Measurements from ENCODE around the gene SMIM13.

The SMIM13 gene

DNA sequence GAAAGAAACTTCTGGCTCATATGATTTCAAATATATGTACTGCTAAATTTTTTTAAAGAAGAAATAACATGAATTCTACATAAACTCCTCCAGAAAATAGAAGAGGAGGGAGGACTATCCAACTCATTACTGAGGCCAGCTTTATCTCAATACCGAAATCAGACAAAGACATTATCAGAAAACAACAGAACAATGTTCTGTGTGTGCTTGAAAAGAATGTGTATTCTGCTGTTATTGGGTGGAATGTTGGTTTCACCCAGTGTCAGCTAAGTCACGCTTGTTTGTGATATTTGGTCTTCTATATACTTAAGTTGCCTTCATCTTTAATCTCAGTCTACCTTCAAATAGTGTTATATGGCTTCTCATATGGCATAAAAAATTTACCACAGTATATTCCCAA lies 30.9 kb upstream of the SMIM13 start:
- Histone ChIP-seq H3K4me1 (ENCODE audit: control insufficient read depth, insufficient read depth, low read length, poor library complexity, severe bottlenecking) (no peaks in the 10 kb centered on the region), H3K27ac (ENCODE audit: insufficient read depth, low read length, poor library complexity, severe bottlenecking) (no peak overlapping the region), H3K9me3 (ENCODE audit: control insufficient read depth, low read length) (no peaks in the 10 kb centered on the region), H3K4me3 (ENCODE audit: insufficient read depth, low read depth, low read length, poor library complexity, severe bottlenecking) (no peak overlapping the region), H3K27me3 (replicated peaks; ENCODE audit: control insufficient read depth, insufficient read depth, low read length, poor library complexity, severe bottlenecking) (no peaks in the 10 kb centered on the region), H3K36me3 (ENCODE audit: control insufficient read depth, insufficient read depth, low read length) (no peaks in the 10 kb centered on the region)
- DNase-seq, result no peak

DNA sequence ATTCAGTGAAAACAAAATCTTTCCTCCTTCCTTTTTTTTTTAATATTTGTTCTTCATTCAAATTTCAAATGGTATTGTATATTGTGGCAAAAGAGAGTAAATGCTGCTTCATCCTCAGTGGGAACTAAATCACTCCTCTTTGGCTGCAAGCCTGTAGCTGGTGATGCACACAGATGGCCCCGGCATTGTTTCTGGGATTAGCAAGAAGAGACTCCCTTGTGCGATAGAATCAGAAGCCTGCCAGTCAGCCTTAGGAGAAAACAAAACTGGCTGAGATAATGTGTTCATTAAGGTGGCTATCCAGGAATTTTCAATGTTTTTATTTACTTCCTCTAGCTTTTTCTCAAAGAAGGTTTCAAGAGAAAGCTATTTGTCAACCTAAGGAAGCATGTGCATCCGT lies 28.8 kb upstream of the SMIM13 start:
- Histone ChIP-seq H3K27me3 (replicated peaks; ENCODE audit: control insufficient read depth, insufficient read depth, low read length, poor library complexity, severe bottlenecking) (no peaks in the 10 kb centered on the region), H3K27ac (ENCODE audit: insufficient read depth, low read length, poor library complexity, severe bottlenecking) (no peak overlapping the region), H3K4me3 (ENCODE audit: insufficient read depth, low read depth, low read length, poor library complexity, severe bottlenecking) (no peak overlapping the region), H3K9me3 (ENCODE audit: control insufficient read depth, low read length) (no peaks in the 10 kb centered on the region), H3K36me3 (ENCODE audit: control insufficient read depth, insufficient read depth, low read length) (no peaks in the 10 kb centered on the region), H3K4me1 (ENCODE audit: control insufficient read depth, insufficient read depth, low read length, poor library complexity, severe bottlenecking) (no peaks in the 10 kb centered on the region)
- no peak for DNase-seq

DNA sequence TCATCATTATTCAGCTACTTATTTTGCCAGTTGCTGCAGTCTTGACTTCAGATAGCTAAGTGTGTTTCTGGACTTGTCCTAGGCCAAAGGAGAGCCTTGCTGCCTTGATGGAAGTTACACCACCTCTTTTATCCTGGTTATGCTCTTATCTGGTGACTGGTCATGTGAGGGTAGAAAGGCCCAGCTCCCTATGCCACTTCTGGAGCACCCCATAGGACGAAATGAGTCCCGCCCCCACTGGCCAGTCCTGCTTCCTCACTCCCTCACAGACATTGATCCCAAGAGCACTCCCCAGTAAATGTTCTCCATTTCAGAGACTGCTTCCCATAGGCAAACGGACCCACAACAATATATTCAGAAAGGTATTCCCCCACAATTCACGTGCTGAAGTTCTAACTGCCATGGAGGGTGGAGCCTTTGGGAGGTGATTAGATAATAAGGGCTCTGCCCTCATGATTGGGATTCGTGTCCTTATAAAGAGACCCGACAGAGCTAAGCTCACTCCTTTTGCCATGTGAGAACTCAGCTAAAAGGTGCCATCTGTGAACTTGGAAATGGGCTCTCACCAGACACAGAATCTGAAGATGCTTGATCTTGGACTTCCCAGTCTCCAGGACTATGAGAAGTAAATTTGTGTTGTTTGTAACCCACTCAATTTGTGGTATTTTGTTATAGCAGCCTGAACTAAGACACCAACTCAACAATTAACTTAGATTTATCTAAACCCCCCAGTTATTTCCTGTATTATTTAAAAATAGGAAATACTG lies 28.0 kb upstream of the SMIM13 start:
- Histone ChIP-seq H3K4me3 (ENCODE audit: insufficient read depth, low read depth, low read length, poor library complexity, severe bottlenecking) (no peak overlapping the region), H3K36me3 (ENCODE audit: control insufficient read depth, insufficient read depth, low read length) (no peaks in the 10 kb centered on the region), H3K9me3 (ENCODE audit: control insufficient read depth, low read length) (no peaks in the 10 kb centered on the region), H3K27me3 (replicated peaks; ENCODE audit: control insufficient read depth, insufficient read depth, low read length, poor library complexity, severe bottlenecking) (no peaks in the 10 kb centered on the region), H3K4me1 (ENCODE audit: control insufficient read depth, insufficient read depth, low read length, poor library complexity, severe bottlenecking) (no peaks in the 10 kb centered on the region), H3K27ac (ENCODE audit: insufficient read depth, low read length, poor library complexity, severe bottlenecking) (no peak overlapping the region)
- no peak for DNase-seq

DNA sequence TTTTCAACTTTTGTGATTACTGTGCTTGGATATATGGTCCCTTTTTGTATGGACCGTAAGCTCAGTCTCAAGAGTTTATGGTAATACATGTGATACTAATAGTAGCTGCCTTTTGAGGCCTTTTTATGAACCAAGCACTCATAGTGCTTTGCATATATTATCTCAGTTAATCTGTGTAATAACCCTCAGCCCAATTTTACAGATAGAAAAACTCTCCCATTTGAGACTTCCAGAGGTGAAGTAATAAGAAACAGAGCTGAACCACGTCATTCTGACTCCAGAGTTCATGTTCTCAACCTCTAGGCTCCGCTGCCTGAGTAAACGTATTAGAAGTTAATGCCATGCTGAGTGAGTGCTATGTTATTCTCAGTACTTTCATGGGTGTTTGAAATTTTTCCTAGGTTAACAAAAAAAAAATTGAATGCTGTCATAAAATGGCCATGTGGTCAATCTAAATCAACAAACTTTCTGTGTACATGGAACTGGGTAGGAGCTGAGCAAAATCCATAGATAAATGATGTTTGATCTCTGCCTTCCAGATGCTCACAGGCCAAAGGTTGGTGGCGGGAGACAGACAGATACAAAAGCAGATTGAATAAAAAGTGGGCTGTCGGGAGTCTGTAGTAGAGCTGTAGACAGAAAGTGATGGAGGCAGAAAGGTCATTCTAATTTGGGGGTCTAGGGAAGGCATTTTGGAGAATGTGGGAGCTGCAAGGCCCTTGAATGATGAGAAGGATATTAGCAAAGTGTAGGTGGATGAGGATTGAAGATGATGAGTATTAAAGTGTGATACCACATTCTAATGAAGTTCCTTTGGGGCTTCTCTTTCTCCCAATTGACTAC lies 26.9 kb upstream of the SMIM13 start:
- Histone ChIP-seq H3K27me3 (replicated peaks; ENCODE audit: control insufficient read depth, insufficient read depth, low read length, poor library complexity, severe bottlenecking) (no peaks in the 10 kb centered on the region), H3K4me1 (ENCODE audit: control insufficient read depth, insufficient read depth, low read length, poor library complexity, severe bottlenecking) (no peaks in the 10 kb centered on the region), H3K27ac (ENCODE audit: insufficient read depth, low read length, poor library complexity, severe bottlenecking) (no peak overlapping the region), H3K36me3 (ENCODE audit: control insufficient read depth, insufficient read depth, low read length) (no peaks in the 10 kb centered on the region), H3K9me3 (ENCODE audit: control insufficient read depth, low read length) (no peaks in the 10 kb centered on the region), H3K4me3 (ENCODE audit: insufficient read depth, low read depth, low read length, poor library complexity, severe bottlenecking) (no peak overlapping the region)
- no peak for DNase-seq

DNA sequence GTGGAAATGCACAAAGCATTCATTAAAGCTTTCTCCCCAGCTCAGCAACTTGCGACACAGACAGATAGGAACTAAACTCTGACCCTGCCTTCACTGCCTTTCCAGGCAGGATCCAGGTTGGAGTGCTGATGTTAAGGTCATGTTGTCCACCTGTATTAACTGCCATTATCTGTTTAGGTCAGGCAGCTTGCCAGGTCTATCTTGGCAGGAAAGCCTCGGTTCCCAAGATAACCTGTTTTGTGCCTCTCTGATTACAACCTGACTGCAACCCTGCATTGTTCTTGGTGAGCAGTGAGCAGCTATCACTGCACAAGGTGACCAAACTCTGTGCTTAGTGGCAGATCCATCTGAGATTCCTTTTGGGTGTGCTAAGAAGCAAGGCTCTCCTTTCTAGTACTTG lies 26.3 kb upstream of the SMIM13 start:
- Histone ChIP-seq H3K27ac (ENCODE audit: insufficient read depth, low read length, poor library complexity, severe bottlenecking) (no peak overlapping the region), H3K27me3 (replicated peaks; ENCODE audit: control insufficient read depth, insufficient read depth, low read length, poor library complexity, severe bottlenecking) (no peaks in the 10 kb centered on the region), H3K4me1 (ENCODE audit: control insufficient read depth, insufficient read depth, low read length, poor library complexity, severe bottlenecking) (no peaks in the 10 kb centered on the region), H3K9me3 (ENCODE audit: control insufficient read depth, low read length) (no peaks in the 10 kb centered on the region), H3K4me3 (ENCODE audit: insufficient read depth, low read depth, low read length, poor library complexity, severe bottlenecking) (no peak overlapping the region), H3K36me3 (ENCODE audit: control insufficient read depth, insufficient read depth, low read length) (no peaks in the 10 kb centered on the region)
- DNase-seq, result no peak

DNA sequence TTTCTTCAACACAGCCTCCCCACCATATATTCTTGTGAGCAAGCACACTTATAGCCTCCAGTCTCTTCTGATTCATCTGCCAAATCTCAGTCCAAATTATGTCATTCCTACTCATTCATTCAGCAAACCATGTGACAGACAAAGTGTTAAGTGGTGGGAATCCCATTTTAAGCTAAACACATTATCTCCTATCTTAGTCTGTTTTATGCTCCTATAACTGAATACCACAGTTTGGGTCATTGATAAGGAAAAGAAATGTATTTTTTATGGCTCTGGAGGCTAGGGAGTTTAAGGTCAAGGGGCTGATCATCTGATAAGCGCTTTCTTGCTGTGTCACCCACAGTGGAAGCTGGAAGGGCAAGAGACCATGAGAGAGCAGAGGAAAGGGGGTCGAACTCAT lies 23.9 kb upstream of the SMIM13 start:
- Histone ChIP-seq H3K27ac (ENCODE audit: insufficient read depth, low read length, poor library complexity, severe bottlenecking) (no peak overlapping the region), H3K4me3 (ENCODE audit: insufficient read depth, low read depth, low read length, poor library complexity, severe bottlenecking) (no peak overlapping the region), H3K9me3 (ENCODE audit: control insufficient read depth, low read length) (no peaks in the 10 kb centered on the region), H3K36me3 (ENCODE audit: control insufficient read depth, insufficient read depth, low read length) (no peaks in the 10 kb centered on the region), H3K4me1 (ENCODE audit: control insufficient read depth, insufficient read depth, low read length, poor library complexity, severe bottlenecking) (no peaks in the 10 kb centered on the region), H3K27me3 (replicated peaks; ENCODE audit: control insufficient read depth, insufficient read depth, low read length, poor library complexity, severe bottlenecking) (no peaks in the 10 kb centered on the region)
- DNase-seq, result no peak

DNA sequence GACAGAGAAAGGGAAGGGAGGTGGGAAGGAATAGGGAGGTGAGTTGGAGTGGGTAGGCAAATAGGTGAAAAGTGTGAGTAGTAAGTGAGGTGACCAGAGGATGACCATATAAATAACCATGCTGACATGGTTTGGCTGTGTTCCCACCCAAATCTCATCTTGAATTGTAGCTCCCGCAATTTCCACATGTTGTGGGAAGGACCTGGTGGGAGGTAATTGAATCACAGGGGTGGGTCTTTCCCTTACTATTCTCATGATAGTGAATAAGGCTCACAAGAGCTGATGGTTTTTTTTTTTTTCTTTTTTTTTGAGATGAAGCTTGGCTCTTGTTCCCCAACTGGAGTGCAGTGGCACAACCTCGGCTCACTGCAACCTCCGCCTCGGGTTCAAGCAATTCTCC lies 21.5 kb upstream of the SMIM13 start:
- Histone ChIP-seq H3K4me3 (ENCODE audit: insufficient read depth, low read depth, low read length, poor library complexity, severe bottlenecking) (no peak overlapping the region), H3K27me3 (replicated peaks; ENCODE audit: control insufficient read depth, insufficient read depth, low read length, poor library complexity, severe bottlenecking) (no peaks in the 10 kb centered on the region), H3K4me1 (ENCODE audit: control insufficient read depth, insufficient read depth, low read length, poor library complexity, severe bottlenecking) (no peaks in the 10 kb centered on the region), H3K36me3 (ENCODE audit: control insufficient read depth, insufficient read depth, low read length) (no peaks in the 10 kb centered on the region), H3K9me3 (ENCODE audit: control insufficient read depth, low read length) (no peaks in the 10 kb centered on the region), H3K27ac (ENCODE audit: insufficient read depth, low read length, poor library complexity, severe bottlenecking) (no peak overlapping the region)
- no peak for DNase-seq

DNA sequence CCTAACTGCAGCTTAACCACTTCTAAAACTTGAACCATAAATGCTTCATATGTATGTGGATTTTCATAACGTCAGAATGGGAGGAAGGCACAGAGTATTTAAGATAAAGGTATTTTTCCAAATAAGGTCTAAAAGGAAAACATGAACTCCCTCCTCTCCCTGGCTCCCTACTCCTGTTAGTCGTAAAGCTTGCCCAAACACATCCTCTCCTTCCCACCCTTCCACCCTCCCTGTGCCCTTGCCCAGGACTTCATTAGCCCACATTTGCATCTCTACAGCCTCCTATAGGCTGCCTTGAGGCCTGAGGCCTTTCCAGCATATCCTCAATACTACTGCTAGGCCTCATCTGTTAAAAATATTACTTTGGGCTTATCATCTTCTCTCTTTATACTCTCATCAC lies 17.1 kb upstream of the SMIM13 start:
- Histone ChIP-seq H3K36me3 (ENCODE audit: control insufficient read depth, insufficient read depth, low read length) (no peaks in the 10 kb centered on the region), H3K4me1 (ENCODE audit: control insufficient read depth, insufficient read depth, low read length, poor library complexity, severe bottlenecking) (no peaks in the 10 kb centered on the region), H3K27me3 (replicated peaks; ENCODE audit: control insufficient read depth, insufficient read depth, low read length, poor library complexity, severe bottlenecking) (no peaks in the 10 kb centered on the region), H3K4me3 (ENCODE audit: insufficient read depth, low read depth, low read length, poor library complexity, severe bottlenecking) (no peak overlapping the region), H3K27ac (ENCODE audit: insufficient read depth, low read length, poor library complexity, severe bottlenecking) (no peak overlapping the region), H3K9me3 (ENCODE audit: control insufficient read depth, low read length) (no peaks in the 10 kb centered on the region)
- no peak for DNase-seq

DNA sequence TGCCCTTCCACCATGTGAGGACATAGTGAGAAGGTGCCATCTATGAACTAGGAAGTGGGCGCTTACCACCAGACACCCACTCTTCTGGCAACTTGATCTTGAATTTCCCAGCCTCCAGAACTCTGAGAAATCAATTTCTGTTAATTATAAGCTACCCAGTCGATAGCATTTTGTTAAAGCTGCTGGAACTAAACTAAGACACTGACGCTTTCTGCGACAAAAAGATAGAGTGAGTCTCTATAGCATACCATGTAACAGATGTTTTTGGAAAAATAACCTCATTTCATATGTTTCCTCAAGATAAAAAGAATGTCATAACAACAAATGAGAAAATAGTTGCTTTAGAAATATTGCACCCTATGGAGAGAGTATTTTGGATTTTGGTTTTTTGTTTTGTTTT lies 15.4 kb upstream of the SMIM13 start:
- Histone ChIP-seq H3K4me3 (ENCODE audit: insufficient read depth, low read depth, low read length, poor library complexity, severe bottlenecking) (no peak overlapping the region), H3K9me3 (ENCODE audit: control insufficient read depth, low read length) (no peaks in the 10 kb centered on the region), H3K27ac (ENCODE audit: insufficient read depth, low read length, poor library complexity, severe bottlenecking) (no peak overlapping the region), H3K27me3 (replicated peaks; ENCODE audit: control insufficient read depth, insufficient read depth, low read length, poor library complexity, severe bottlenecking) (peaks cover 3% of the 10 kb centered on the region), H3K36me3 (ENCODE audit: control insufficient read depth, insufficient read depth, low read length) (no peaks in the 10 kb centered on the region), H3K4me1 (ENCODE audit: control insufficient read depth, insufficient read depth, low read length, poor library complexity, severe bottlenecking) (no peaks in the 10 kb centered on the region)
- no peak for DNase-seq

DNA sequence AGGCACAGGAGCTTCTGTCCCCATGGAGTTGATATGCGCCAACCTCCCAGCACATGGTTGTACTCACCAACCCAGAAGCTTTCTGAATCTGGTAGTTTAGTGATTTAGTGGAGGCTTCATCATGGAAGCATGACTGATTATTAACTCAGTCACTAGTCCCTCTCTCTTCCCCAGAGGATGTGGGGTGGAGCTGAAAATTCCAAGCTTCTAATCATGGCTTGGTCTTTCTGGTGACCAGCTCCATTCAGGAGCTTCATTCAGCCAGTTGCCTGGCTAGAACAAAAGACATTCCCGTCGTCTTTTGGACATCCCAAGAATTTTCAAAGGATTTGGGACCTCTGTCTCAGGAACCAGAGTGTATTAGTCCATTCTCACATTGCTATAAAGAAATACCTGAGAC lies 13.3 kb upstream of the SMIM13 start:
- Histone ChIP-seq H3K27ac (ENCODE audit: insufficient read depth, low read length, poor library complexity, severe bottlenecking) (no peak overlapping the region), H3K27me3 (replicated peaks; ENCODE audit: control insufficient read depth, insufficient read depth, low read length, poor library complexity, severe bottlenecking) (peaks cover 3% of the 10 kb centered on the region), H3K36me3 (ENCODE audit: control insufficient read depth, insufficient read depth, low read length) (no peaks in the 10 kb centered on the region), H3K4me3 (ENCODE audit: insufficient read depth, low read depth, low read length, poor library complexity, severe bottlenecking) (no peak overlapping the region), H3K9me3 (ENCODE audit: control insufficient read depth, low read length) (no peaks in the 10 kb centered on the region), H3K4me1 (ENCODE audit: control insufficient read depth, insufficient read depth, low read length, poor library complexity, severe bottlenecking) (no peaks in the 10 kb centered on the region)
- no peak for DNase-seq

Measured in effector memory CD4-positive, alpha-beta T cell (primary cell).